Urinary bladder (tissue), 4 donors: ENCODE data around the gene CR1. TPM values are rescaled to one million over a fixed set of nuclear protein-coding genes. Genes with fewer than 3 reads are reported as not detected.
A peak's percentile ranks its signal among the peaks of the same experiment; 100 is the strongest.
"Not testable (repeated sequence)": the region's sequence is repeated elsewhere in the genome, so short reads cannot be mapped to it uniquely, and the experiment has no call there.

Source experiments
- DNase-seq: peaks from one replicate; pipeline ENCODE4 v3.0.0-alpha.2; 2015; ENCODE audit errors: extremely low spot score
- H3K27ac ChIP-seq: one replicate; pipeline ENCODE4 v1.5.1; 2013; ENCODE audit warnings: low read depth, mild to moderate bottlenecking, moderate library complexity
- H3K36me3 ChIP-seq: one replicate; pipeline ENCODE4 v1.6.1; 2013; ENCODE audit warnings: mild to moderate bottlenecking, moderate library complexity; ENCODE audit not compliant: insufficient read depth
- H3K4me1 ChIP-seq: one replicate; pipeline ENCODE4 v1.6.1; 2013; ENCODE audit warnings: mild to moderate bottlenecking, moderate library complexity; ENCODE audit not compliant: insufficient read depth
- H3K4me3 ChIP-seq: one replicate; pipeline ENCODE4 v1.5.1; 2013; ENCODE audit warnings: low read depth, low read length
- WGBS: extraction: QIAGEN DNeasy Blood & Tissue Kit; methylation state at CpG from one replicate; pipeline ENCODE4 v1.1.7; 2013; 5-methylcytosine and 5-hydroxymethylcytosine counted together
- polyA plus RNA-seq: library from polyadenylated mRNA; stranded (reverse); fragments of 200-250 nt; gene quantifications from one replicate; pipeline ENCODE4 v1.2.3, GENCODE V29; 2013
- total RNA-seq: library from RNA; depleted of rRNA; stranded (reverse); fragments of >200 nt; gene quantifications from one replicate; pipeline ENCODE4 v1.2.3, GENCODE V29; 2014
- donor health status: healthy with polysubstance abuse.
- donor health status: healthy.

Gene CR1
- total and polyA plus RNA-seq, 2 donors: 1.7 to 6.7 TPM

GRCh38 chr1:207579436-207579799 lies 83.5 kb downstream of the CR1 start:
- H3K36me3 ChIP-seq: no peaks in the 10 kb centered on the region
- no peak for DNase-seq
- no peak overlapping the region for H3K27ac ChIP-seq
- no peak overlapping the region for H3K4me3 ChIP-seq
- 10% methylated on average over 4 of the region's 4 CpGs for WGBS
- no peaks in the 10 kb centered on the region for H3K4me1 ChIP-seq

- no peak overlapping the region for H3K4me3 ChIP-seq
- no peak for DNase-seq
- no peaks in the 10 kb centered on the region for H3K36me3 ChIP-seq
- WGBS: 71% methylated on average over 8 of the region's 8 CpGs
- H3K4me1 ChIP-seq: no peaks in the 10 kb centered on the region
- no peak overlapping the region for H3K27ac ChIP-seq
These were observed 85.7 kb downstream of the CR1 start for GRCh38 chr1:207581496-207582153.

- not testable (repeated sequence) for DNase-seq, H3K4me1 ChIP-seq, H3K27ac ChIP-seq, H3K36me3 ChIP-seq, H3K4me3 ChIP-seq
- WGBS: 91% methylated on average over 4 of the region's 4 CpGs
These were observed 93.5 kb downstream of the CR1 start for GRCh38 chr1:207589506-207589905.

- not testable (repeated sequence) for H3K4me3 ChIP-seq, H3K27ac ChIP-seq, H3K36me3 ChIP-seq, H3K4me1 ChIP-seq, DNase-seq
- 85% methylated on average over 5 of the region's 5 CpGs for WGBS
These were observed 95.2 kb downstream of the CR1 start for GRCh38 chr1:207591205-207591604.

- DNase-seq, H3K27ac ChIP-seq, H3K4me3 ChIP-seq, H3K4me1 ChIP-seq, H3K36me3 ChIP-seq: not testable (repeated sequence)
- whole genome bisulfite sequencing: 90% methylated on average over 4 of the region's 4 CpGs
These were observed 98.1 kb downstream of the CR1 start for GRCh38 chr1:207594095-207594494.

- H3K27ac ChIP-seq: no peak overlapping the region
- no peak overlapping the region for H3K4me3 ChIP-seq
- H3K4me1 ChIP-seq: peaks cover 2% of the 10 kb centered on the region
- 54% methylated on average over 6 of the region's 6 CpGs for WGBS
- H3K36me3 ChIP-seq: no peaks in the 10 kb centered on the region
- DNase-seq: no peak
These were observed 107.8 kb downstream of the CR1 start for GRCh38 chr1:207603777-207604176.

- no peak overlapping the region for H3K4me3 ChIP-seq
- peaks cover 2% of the 10 kb centered on the region for H3K4me1 ChIP-seq
- no peaks in the 10 kb centered on the region for H3K36me3 ChIP-seq
- DNase-seq: no peak
- H3K27ac ChIP-seq: no peak overlapping the region
- WGBS: 84% methylated on average over 7 of the region's 7 CpGs
These were observed 109.7 kb downstream of the CR1 start for GRCh38 chr1:207605444-207606361.

- 67% methylated on average over 2 of the region's 2 CpGs for WGBS
- Histone ChIP-seq H3K4me3 (no peak overlapping the region), H3K27ac (no peak overlapping the region), H3K36me3 (no peaks in the 10 kb centered on the region), H3K4me1 (peaks cover 2% of the 10 kb centered on the region)
- no peak for DNase-seq
These were observed 110.4 kb downstream of the CR1 start for GRCh38 chr1:207606362-207606755.

- DNase-seq: no peak
- Histone ChIP-seq H3K36me3 (no peaks in the 10 kb centered on the region), H3K4me1 (no peaks in the 10 kb centered on the region), H3K27ac (no peak overlapping the region), H3K4me3 (no peak overlapping the region)
- WGBS: 82% methylated on average over 11 of the region's 11 CpGs
These were observed 116.8 kb downstream of the CR1 start for GRCh38 chr1:207612762-207613161.

- Histone ChIP-seq H3K27ac (no peak overlapping the region), H3K4me1 (no peaks in the 10 kb centered on the region), H3K4me3 (no peak overlapping the region), H3K36me3 (no peaks in the 10 kb centered on the region)
- peak; percentile 29 for DNase-seq
- WGBS: 43% methylated on average over 7 of the region's 7 CpGs
These were observed 124.0 kb downstream of the CR1 start for GRCh38 chr1:207619871-207620542.

GRCh38 chr1:207620543-207620893 lies 124.6 kb downstream of the CR1 start:
- 93% methylated on average over 2 of the region's 2 CpGs for WGBS
- Histone ChIP-seq H3K36me3 (no peaks in the 10 kb centered on the region), H3K27ac (no peak overlapping the region), H3K4me1 (no peaks in the 10 kb centered on the region), H3K4me3 (no peak overlapping the region)
- DNase-seq: no peak

GRCh38 chr1:207625504-207626071 lies 129.6 kb downstream of the CR1 start:
- not testable (repeated sequence) for H3K4me1 ChIP-seq, H3K27ac ChIP-seq, DNase-seq, H3K36me3 ChIP-seq, H3K4me3 ChIP-seq
- WGBS: 87% methylated on average over 1 of the region's 1 CpG

- H3K36me3 ChIP-seq: no peaks in the 10 kb centered on the region
- no peak overlapping the region for H3K27ac ChIP-seq
- WGBS: 94% methylated on average over 1 of the region's 1 CpG
- H3K4me1 ChIP-seq: no peaks in the 10 kb centered on the region
- no peak for DNase-seq
- no peak overlapping the region for H3K4me3 ChIP-seq
These were observed 131.0 kb downstream of the CR1 start for GRCh38 chr1:207626972-207627337.
